ENCODE data around the gene PLXNA4.
A peak's percentile ranks its signal among the peaks of the same experiment; 100 is the strongest.

PLXNA4 gene

DNA sequence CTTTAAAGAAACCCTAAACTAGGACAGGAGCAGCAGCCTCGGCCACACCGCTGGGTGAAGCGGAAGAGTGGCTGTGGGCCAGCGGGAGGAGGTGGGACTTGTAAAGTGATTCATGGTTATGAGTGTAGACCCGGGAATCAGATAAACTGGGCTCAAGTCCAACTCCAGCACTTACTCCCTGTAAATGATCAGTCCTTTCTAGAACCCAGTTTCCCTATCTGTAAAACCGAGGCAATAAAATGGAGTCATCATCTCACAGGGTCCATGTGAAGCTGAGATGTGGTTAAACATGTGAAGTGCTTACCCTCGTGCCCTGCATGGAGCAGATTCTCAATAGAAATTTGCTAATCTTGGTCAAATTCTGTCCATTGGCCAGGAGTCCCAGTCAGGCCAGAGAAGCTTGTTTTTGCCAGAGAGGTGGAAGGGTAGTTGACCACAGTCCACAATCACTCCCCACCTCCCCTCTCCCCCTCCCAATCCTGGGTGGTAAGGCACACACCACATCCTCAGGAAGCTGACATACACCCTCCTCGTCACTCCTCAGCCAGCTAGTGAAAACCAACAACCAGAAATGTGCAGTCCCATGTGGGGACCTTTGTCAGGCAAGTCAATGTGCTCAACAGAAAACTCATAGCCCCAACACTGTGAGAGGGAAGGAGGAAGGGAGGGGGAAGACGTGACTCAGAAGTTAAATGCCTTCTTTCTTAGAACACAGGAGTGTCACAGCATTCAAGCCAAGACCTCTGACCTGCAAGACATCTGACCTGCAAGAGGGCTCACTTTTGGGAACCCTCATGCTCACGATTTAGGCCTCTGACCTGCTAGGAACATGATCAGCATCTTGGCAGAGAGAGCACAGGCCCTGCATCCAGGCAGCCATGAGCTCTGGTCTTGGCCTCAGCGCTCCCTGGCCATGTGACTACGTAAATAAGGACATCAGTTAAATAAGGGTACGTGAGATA, 145.1 kb downstream of the PLXNA4 start:
- Histone ChIP-seq H2AK5ac (ENCODE audit: low read length) (no peak overlapping the region), H2BK120ac (ENCODE audit: low read depth, low read length) (no peak overlapping the region), H3K79me2 (ENCODE audit: control insufficient read depth, insufficient read depth, low read length) (no peaks in the 10 kb centered on the region), H3K27me3 (ENCODE audit: insufficient read depth, low read length, poor library complexity) (no peaks in the 10 kb centered on the region), H2BK15ac (replicated peaks; ENCODE audit: low read depth) (no peak overlapping the region), H3K4ac (ENCODE audit: low read depth, low read length) (no peak overlapping the region), H3K23ac (ENCODE audit: low read length) (no peak overlapping the region), H3K36me3 (ENCODE audit: control insufficient read depth, insufficient read depth, low read length) (no peaks in the 10 kb centered on the region), H4K5ac (ENCODE audit: low read length) (no peak overlapping the region), H3K79me1 (ENCODE audit: low read length) (no peaks in the 10 kb centered on the region), H2BK5ac (ENCODE audit: low read length) (no peak overlapping the region), H3K9ac (ENCODE audit: low read length) (no peak overlapping the region), H3K18ac (ENCODE audit: low read length) (no peak overlapping the region), H3K56ac (ENCODE audit: low read length) (no peak overlapping the region), H3K4me1 (ENCODE audit: control insufficient read depth, low read depth, low read length) (no peaks in the 10 kb centered on the region), H3K4me3 (ENCODE audit: low read length) (no peak overlapping the region), H3K27ac (ENCODE audit: low read depth, low read length) (no peak overlapping the region), H3K4me2 (ENCODE audit: low read length) (no peak overlapping the region), H4K8ac (ENCODE audit: low read depth, low read length) (no peak overlapping the region)
- DNase-seq: no peak
- no CpG with 5 or more reads among the region's 13 CpGs for WGBS (ENCODE audit: extremely low coverage, insufficient coverage, low lambda C conversion rate)

GRCh38 chr7:132430041-132430855, 146.0 kb downstream of the PLXNA4 start:
- Histone ChIP-seq H3K79me1 (ENCODE audit: low read length) (no peaks in the 10 kb centered on the region), H2BK5ac (ENCODE audit: low read length) (no peak overlapping the region), H3K23ac (ENCODE audit: low read length) (no peak overlapping the region), H3K4ac (ENCODE audit: low read depth, low read length) (no peak overlapping the region), H2BK15ac (replicated peaks; ENCODE audit: low read depth) (no peak overlapping the region), H3K18ac (ENCODE audit: low read length) (no peak overlapping the region), H3K36me3 (ENCODE audit: control insufficient read depth, insufficient read depth, low read length) (no peaks in the 10 kb centered on the region), H4K8ac (ENCODE audit: low read depth, low read length) (no peak overlapping the region), H3K9ac (ENCODE audit: low read length) (no peak overlapping the region), H3K4me2 (ENCODE audit: low read length) (no peak overlapping the region), H2BK120ac (ENCODE audit: low read depth, low read length) (no peak overlapping the region), H3K79me2 (ENCODE audit: control insufficient read depth, insufficient read depth, low read length) (no peaks in the 10 kb centered on the region), H3K56ac (ENCODE audit: low read length) (no peak overlapping the region), H3K4me1 (ENCODE audit: control insufficient read depth, low read depth, low read length) (peaks cover 2% of the 10 kb centered on the region), H3K27ac (ENCODE audit: low read depth, low read length) (no peak overlapping the region), H4K5ac (ENCODE audit: low read length) (no peak overlapping the region), H3K27me3 (ENCODE audit: insufficient read depth, low read length, poor library complexity) (no peaks in the 10 kb centered on the region), H2AK5ac (ENCODE audit: low read length) (no peak overlapping the region), H3K4me3 (ENCODE audit: low read length) (no peak overlapping the region)
- no CpG with 5 or more reads among the region's 4 CpGs for WGBS (ENCODE audit: extremely low coverage, insufficient coverage, low lambda C conversion rate)
- DNase-seq: no peak

DNA sequence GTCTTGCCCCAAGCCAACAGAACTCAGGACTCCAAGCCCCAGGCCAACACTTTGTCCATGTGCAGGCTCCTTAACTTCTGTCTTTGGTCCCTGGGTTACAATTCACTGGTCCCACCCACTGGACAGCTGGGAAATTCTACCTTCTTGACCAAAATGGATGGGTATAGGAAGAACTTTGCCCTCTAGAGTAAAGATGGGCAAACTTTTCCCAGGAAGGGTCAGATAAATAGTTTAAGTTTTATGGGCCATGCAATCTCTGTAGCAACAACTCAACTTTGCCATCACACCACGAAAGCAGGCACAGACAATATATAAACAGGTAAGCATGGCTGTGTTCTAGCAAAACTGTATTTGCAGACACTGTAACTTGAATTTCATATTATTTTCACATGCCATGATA, 147.1 kb downstream of the PLXNA4 start:
- no peak overlapping the region for H3K4ac ChIP-seq (ENCODE audit: low read depth, low read length)
- no peak overlapping the region for H3K9ac ChIP-seq (ENCODE audit: low read length)
- H2BK120ac ChIP-seq (ENCODE audit: low read depth, low read length): no peak overlapping the region
- H3K79me1 ChIP-seq (ENCODE audit: low read length): no peaks in the 10 kb centered on the region
- no peaks in the 10 kb centered on the region for H3K79me2 ChIP-seq (ENCODE audit: control insufficient read depth, insufficient read depth, low read length)
- H2AK5ac ChIP-seq (ENCODE audit: low read length): no peak overlapping the region
- H2BK15ac ChIP-seq (replicated peaks; ENCODE audit: low read depth): no peak overlapping the region
- no peak overlapping the region for H3K56ac ChIP-seq (ENCODE audit: low read length)
- H4K5ac ChIP-seq (ENCODE audit: low read length): no peak overlapping the region
- H3K23ac ChIP-seq (ENCODE audit: low read length): no peak overlapping the region
- no peak overlapping the region for H4K8ac ChIP-seq (ENCODE audit: low read depth, low read length)
- H3K18ac ChIP-seq (ENCODE audit: low read length): no peak overlapping the region
- no CpG with 5 or more reads among the region's 1 CpG for WGBS (ENCODE audit: extremely low coverage, insufficient coverage, low lambda C conversion rate)
- no peak overlapping the region for H3K27ac ChIP-seq (ENCODE audit: low read depth, low read length)
- H2BK5ac ChIP-seq (ENCODE audit: low read length): no peak overlapping the region
- DNase-seq: no peak
- H3K4me2 ChIP-seq (ENCODE audit: low read length): no peak overlapping the region
- H3K36me3 ChIP-seq (ENCODE audit: control insufficient read depth, insufficient read depth, low read length): no peaks in the 10 kb centered on the region
- H3K4me1 ChIP-seq (ENCODE audit: control insufficient read depth, low read depth, low read length): peaks cover 2% of the 10 kb centered on the region
- H3K4me3 ChIP-seq (ENCODE audit: low read length): no peak overlapping the region
- no peaks in the 10 kb centered on the region for H3K27me3 ChIP-seq (ENCODE audit: insufficient read depth, low read length, poor library complexity)

- H3K56ac ChIP-seq (ENCODE audit: low read length): no peak overlapping the region
- no peaks in the 10 kb centered on the region for H3K79me2 ChIP-seq (ENCODE audit: control insufficient read depth, insufficient read depth, low read length)
- no peak for DNase-seq
- no peak overlapping the region for H3K4me2 ChIP-seq (ENCODE audit: low read length)
- H3K27ac ChIP-seq (ENCODE audit: low read depth, low read length): no peak overlapping the region
- H3K36me3 ChIP-seq (ENCODE audit: control insufficient read depth, insufficient read depth, low read length): no peaks in the 10 kb centered on the region
- H3K79me1 ChIP-seq (ENCODE audit: low read length): no peaks in the 10 kb centered on the region
- no peak overlapping the region for H3K18ac ChIP-seq (ENCODE audit: low read length)
- H2BK15ac ChIP-seq (replicated peaks; ENCODE audit: low read depth): no peak overlapping the region
- no peak overlapping the region for H3K23ac ChIP-seq (ENCODE audit: low read length)
- H3K9ac ChIP-seq (ENCODE audit: low read length): no peak overlapping the region
- no peak overlapping the region for H4K8ac ChIP-seq (ENCODE audit: low read depth, low read length)
- H3K4me1 ChIP-seq (ENCODE audit: control insufficient read depth, low read depth, low read length): peaks cover 2% of the 10 kb centered on the region
- no peak overlapping the region for H2AK5ac ChIP-seq (ENCODE audit: low read length)
- H3K4ac ChIP-seq (ENCODE audit: low read depth, low read length): no peak overlapping the region
- no peak overlapping the region for H2BK120ac ChIP-seq (ENCODE audit: low read depth, low read length)
- H3K27me3 ChIP-seq (ENCODE audit: insufficient read depth, low read length, poor library complexity): no peaks in the 10 kb centered on the region
- no peak overlapping the region for H4K5ac ChIP-seq (ENCODE audit: low read length)
- H3K4me3 ChIP-seq (ENCODE audit: low read length): no peak overlapping the region
- H2BK5ac ChIP-seq (ENCODE audit: low read length): no peak overlapping the region
- WGBS (ENCODE audit: extremely low coverage, insufficient coverage, low lambda C conversion rate): no CpG with 5 or more reads among the region's 12 CpGs
Measured at GRCh38 chr7:132428247-132428919, 147.9 kb downstream of the PLXNA4 start.

- no peak overlapping the region for H3K4me3 ChIP-seq (ENCODE audit: low read length)
- H3K23ac ChIP-seq (ENCODE audit: low read length): no peak overlapping the region
- no peak overlapping the region for H4K5ac ChIP-seq (ENCODE audit: low read length)
- no peaks in the 10 kb centered on the region for H3K27me3 ChIP-seq (ENCODE audit: insufficient read depth, low read length, poor library complexity)
- no peak overlapping the region for H3K9ac ChIP-seq (ENCODE audit: low read length)
- H3K4me1 ChIP-seq (ENCODE audit: control insufficient read depth, low read depth, low read length): peaks cover 2% of the 10 kb centered on the region
- no peaks in the 10 kb centered on the region for H3K36me3 ChIP-seq (ENCODE audit: control insufficient read depth, insufficient read depth, low read length)
- no peak overlapping the region for H2AK5ac ChIP-seq (ENCODE audit: low read length)
- H3K79me2 ChIP-seq (ENCODE audit: control insufficient read depth, insufficient read depth, low read length): no peaks in the 10 kb centered on the region
- no peak overlapping the region for H3K27ac ChIP-seq (ENCODE audit: low read depth, low read length)
- no peak overlapping the region for H2BK5ac ChIP-seq (ENCODE audit: low read length)
- H2BK120ac ChIP-seq (ENCODE audit: low read depth, low read length): no peak overlapping the region
- H3K4ac ChIP-seq (ENCODE audit: low read depth, low read length): no peak overlapping the region
- no peak overlapping the region for H2BK15ac ChIP-seq (replicated peaks; ENCODE audit: low read depth)
- peak overlapping the region; percentile 51 for H3K56ac ChIP-seq (ENCODE audit: low read length)
- no peaks in the 10 kb centered on the region for H3K79me1 ChIP-seq (ENCODE audit: low read length)
- DNase-seq: no peak
- whole genome bisulfite sequencing (ENCODE audit: extremely low coverage, insufficient coverage, low lambda C conversion rate): no CpG with 5 or more reads among the region's 4 CpGs
- H3K18ac ChIP-seq (ENCODE audit: low read length): no peak overlapping the region
- H4K8ac ChIP-seq (ENCODE audit: low read depth, low read length): no peak overlapping the region
- no peak overlapping the region for H3K4me2 ChIP-seq (ENCODE audit: low read length)
Measured at GRCh38 chr7:132425942-132426341, 150.3 kb downstream of the PLXNA4 start.
